Activated T-helper 2 cell treated with anti-CD3 and anti-CD28 coated beads, Interferon-gamma antibody, Interleukin-2, Interleukin-4, amounts not matched to agents 10 μg/mL and 5 μg/mL and 100 μg/mL, durations not matched to agents 14 hours and 24 hours and 36 hours (primary cell): ENCODE data around the gene PLTP. TPM values are rescaled to one million over a fixed set of nuclear protein-coding genes. Genes with fewer than 3 reads are reported as not detected.

Experiments
- DNase-seq: peaks from one replicate; pipeline ENCODE4 v3.0.0; 2021; ENCODE audit warnings: low spot score
- H3K27ac Mint-ChIP-seq: one replicate; pipeline ENCODE4 v1.8.0; 2021; ENCODE audit warnings: mixed read lengths
- H3K27me3 Mint-ChIP-seq: one replicate; pipeline ENCODE4 v1.8.0; 2021; ENCODE audit warnings: low read depth, mixed read lengths
- H3K36me3 Mint-ChIP-seq: one replicate; pipeline ENCODE4 v1.8.0; 2021; ENCODE audit warnings: low read depth, mixed read lengths
- H3K4me1 Mint-ChIP-seq: one replicate; pipeline ENCODE4 v1.8.0; 2021; ENCODE audit warnings: low read depth, mixed read lengths
- H3K4me3 Mint-ChIP-seq: one replicate; pipeline ENCODE4 v1.8.0; 2021; ENCODE audit warnings: low read depth, mild to moderate bottlenecking, moderate library complexity, mixed read lengths
- H3K9me3 Mint-ChIP-seq: one replicate; pipeline ENCODE4 v1.8.0; 2021; ENCODE audit warnings: mixed read lengths
- intact Hi-C: fragments of 100-400 bp; cut with micrococcal nuclease; formaldehyde crosslinking; loops from one replicate; pipeline ENCODE4 v1.15.1; 2023
- total RNA-seq: library from RNA; stranded (reverse); gene quantifications from 2 replicates; pipeline ENCODE4 v1.2.3, GENCODE V29; 2022

The PLTP gene
- total RNA-seq, 1 donor from 2014 or later, result 5.5 TPM

DNA sequence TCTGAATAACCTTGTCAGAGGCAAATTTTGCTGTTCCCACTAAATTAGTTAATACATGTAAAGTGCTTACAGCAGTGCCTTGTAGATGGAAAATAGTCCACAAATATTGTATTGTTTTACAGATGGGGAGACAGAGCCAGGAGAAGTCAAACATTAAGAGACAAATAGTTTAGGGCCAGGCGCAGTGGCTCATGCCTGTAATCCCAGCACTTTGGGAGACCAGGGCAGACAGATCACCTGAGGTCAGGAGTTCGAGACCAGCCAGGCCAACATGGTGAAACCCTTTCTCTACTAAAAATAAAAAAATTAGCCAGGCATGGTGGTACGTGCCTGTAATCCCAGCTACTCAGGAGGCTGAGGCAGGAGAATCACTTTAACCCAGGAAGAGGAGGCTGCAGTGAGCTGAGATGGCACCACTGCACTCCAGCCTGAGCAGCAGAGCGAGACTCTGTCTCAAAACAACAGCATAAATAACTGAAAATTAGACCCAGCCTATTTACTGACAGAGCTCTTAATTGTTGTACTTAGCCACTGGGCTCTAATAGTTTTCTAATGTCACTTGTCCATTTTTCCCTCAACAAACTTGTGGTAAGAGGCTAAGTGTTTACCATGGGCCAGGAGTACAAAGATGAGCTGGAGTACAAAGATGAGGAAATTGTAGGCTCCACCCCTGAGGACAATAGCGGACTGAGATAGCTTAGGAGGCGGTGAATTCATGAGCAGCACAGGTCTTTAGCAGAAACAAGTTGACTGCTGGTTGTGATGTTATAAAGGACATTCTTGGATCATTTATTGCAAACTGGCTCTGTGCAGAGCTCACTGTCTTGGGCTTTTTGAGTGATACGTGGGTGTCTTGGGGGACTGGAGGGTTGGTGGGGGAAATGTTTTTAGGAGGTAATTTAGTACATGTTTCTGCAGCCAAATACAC lies 48.1 kb downstream of the PLTP start:
- Mint-ChIP-seq H3K36me3 (peaks cover 18% of the 10 kb centered on the region), H3K4me1 (peaks cover 10% of the 10 kb centered on the region), H3K4me3 (no peak overlapping the region), H3K9me3 (no peaks in the 10 kb centered on the region), H3K27me3 (no peaks in the 10 kb centered on the region), H3K27ac (no peak overlapping the region)
- intact Hi-C loops, result no loop called here
- no peak for DNase-seq

DNA sequence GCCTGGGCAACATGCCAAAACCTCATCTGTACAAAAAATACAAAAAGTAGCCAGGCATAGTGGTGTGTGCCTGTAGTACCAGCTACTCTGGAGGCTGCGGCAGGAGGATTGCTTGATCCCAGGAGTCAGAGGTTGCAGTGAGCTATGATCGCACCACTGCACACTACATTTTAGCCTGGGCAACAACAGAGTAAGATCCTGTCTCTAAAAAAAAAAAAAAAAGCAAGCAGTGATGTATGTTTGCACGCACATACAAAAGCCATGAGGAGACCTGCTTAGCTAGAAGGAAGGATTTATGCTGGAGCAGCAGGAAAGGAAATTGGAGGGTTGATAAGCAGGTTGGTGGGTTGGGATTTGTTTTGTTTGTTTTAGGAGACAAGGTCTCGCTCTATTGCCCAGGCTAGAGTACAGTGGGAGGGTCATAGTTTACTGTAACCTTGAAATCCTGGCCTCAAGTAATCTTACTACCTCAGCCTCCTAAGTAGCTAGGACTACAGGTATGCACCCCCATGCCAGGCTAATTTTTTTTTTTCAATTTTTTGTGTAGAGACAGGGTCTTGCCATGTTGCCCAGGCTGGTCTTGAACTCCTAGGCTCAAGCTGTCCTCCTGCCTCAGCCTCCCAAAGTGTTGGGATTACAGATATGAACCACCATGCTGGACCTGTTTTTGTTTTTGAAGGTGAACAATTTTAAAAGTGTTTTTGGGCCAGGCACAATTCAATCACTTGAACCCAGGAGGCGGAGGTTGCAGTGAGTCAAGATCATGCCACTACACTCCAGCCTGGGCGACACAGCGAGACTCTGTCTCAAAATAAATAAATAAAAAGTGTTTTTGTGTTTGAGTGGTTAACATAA lies 50.5 kb downstream of the PLTP start:
- intact Hi-C loops, result no loop called here
- H3K36me3 Mint-ChIP-seq, result peaks cover 18% of the 10 kb centered on the region
- H3K4me1 Mint-ChIP-seq, result peaks cover 22% of the 10 kb centered on the region
- no peaks in the 10 kb centered on the region for H3K9me3 Mint-ChIP-seq
- no peak overlapping the region for H3K27ac Mint-ChIP-seq
- no peak overlapping the region for H3K4me3 Mint-ChIP-seq
- DNase-seq, result no peak
- no peaks in the 10 kb centered on the region for H3K27me3 Mint-ChIP-seq

DNA sequence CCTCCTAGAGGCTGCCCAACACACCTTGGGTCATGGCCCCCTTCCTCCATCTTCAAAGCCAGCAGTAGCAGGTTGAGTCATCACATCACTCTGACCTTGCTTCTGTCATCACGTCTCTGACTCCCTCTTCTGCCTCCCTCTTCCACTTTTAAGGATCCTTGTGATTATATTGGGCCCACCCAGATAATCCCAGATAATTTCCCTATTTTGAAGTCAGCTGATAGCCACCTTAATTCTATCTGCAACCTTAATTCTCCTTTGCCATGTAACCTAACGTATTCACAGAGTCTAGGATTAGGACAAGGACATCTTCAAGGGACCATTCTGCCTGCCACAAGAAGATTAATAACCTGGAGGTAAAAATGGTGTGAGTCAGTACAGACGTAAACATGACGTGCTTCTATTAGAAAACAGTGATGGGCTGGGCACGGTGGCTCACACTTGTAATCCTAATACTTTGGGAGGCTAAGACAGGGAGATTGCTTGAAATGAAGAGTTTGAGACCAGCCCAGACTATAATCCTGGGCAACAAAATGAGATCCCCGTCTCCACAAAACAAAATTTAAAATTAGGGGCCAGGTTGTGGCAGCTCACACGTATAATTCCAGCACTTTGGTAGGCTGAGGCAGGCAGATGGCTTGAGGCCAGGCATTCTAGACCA lies 51.3 kb downstream of the PLTP start:
- DNase-seq, result no peak
- H3K9me3 Mint-ChIP-seq, result no peaks in the 10 kb centered on the region
- H3K4me1 Mint-ChIP-seq, result peaks cover 27% of the 10 kb centered on the region
- no peaks in the 10 kb centered on the region for H3K27me3 Mint-ChIP-seq
- intact Hi-C loops, result no loop called here
- peaks cover 18% of the 10 kb centered on the region for H3K36me3 Mint-ChIP-seq
- H3K27ac Mint-ChIP-seq, result no peak overlapping the region
- H3K4me3 Mint-ChIP-seq, result no peak overlapping the region

DNA sequence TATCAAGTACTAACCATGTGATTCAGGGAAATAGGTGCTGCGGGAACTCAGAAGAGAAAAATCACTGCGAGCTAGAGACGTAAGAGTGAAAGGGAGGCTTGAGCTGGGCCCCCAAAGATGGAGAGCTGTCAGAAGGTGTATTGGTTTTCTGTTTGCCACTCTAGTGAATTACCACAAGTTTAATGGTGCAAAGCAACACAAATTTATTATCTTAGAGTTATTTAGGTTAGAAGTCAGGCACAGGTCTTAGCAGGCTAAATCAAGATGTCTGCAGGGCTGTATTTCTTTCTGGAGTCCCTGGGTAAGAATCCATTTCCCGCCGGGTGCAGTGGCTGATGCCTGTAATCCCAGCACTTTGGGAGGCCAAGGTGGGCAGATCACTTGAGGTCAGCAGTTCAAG lies 52.0 kb downstream of the PLTP start:
- intact Hi-C loops, result loop anchor here (5.0 kb wide), 1 partner anchor 48 kb away; the partner anchor contains the start of gene UBE2C
- Mint-ChIP-seq H3K9me3 (no peaks in the 10 kb centered on the region), H3K27me3 (no peaks in the 10 kb centered on the region), H3K27ac (no peak overlapping the region), H3K4me3 (no peak overlapping the region), H3K4me1 (peaks cover 28% of the 10 kb centered on the region), H3K36me3 (peaks cover 21% of the 10 kb centered on the region)
- DNase-seq, result no peak

DNA sequence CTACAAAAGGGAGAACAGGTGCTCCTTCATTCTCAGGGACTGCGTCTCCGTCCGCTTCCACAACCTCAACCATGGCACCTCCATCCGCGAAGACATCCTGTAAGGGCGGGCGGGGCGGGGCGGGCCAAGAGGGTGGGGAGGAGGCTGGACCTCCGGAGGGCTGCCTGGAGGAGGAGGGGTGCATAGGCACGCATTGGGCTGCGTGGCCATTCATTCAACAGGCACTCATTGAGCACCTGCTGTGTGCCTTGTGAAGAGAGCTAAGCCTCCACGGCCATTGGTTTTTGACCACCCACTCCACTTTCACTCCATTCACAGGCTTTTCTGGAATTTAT lies 54.1 kb downstream of the PLTP start:
- intact Hi-C loops, result loop anchor here (1.0 to 5.0 kb wide), 7 partner anchors 23 to 115 kb away; partner anchors contain the start of genes CTSA, NEURL2, PCIF1 and UBE2C
- DNase-seq, result no peak
- H3K4me3 Mint-ChIP-seq, result peak overlapping the region; percentile 97
- H3K27me3 Mint-ChIP-seq, result no peaks in the 10 kb centered on the region
- H3K36me3 Mint-ChIP-seq, result peaks cover 29% of the 10 kb centered on the region
- H3K27ac Mint-ChIP-seq, result peak overlapping the region; percentile 99
- peaks cover 30% of the 10 kb centered on the region for H3K4me1 Mint-ChIP-seq
- no peaks in the 10 kb centered on the region for H3K9me3 Mint-ChIP-seq

DNA sequence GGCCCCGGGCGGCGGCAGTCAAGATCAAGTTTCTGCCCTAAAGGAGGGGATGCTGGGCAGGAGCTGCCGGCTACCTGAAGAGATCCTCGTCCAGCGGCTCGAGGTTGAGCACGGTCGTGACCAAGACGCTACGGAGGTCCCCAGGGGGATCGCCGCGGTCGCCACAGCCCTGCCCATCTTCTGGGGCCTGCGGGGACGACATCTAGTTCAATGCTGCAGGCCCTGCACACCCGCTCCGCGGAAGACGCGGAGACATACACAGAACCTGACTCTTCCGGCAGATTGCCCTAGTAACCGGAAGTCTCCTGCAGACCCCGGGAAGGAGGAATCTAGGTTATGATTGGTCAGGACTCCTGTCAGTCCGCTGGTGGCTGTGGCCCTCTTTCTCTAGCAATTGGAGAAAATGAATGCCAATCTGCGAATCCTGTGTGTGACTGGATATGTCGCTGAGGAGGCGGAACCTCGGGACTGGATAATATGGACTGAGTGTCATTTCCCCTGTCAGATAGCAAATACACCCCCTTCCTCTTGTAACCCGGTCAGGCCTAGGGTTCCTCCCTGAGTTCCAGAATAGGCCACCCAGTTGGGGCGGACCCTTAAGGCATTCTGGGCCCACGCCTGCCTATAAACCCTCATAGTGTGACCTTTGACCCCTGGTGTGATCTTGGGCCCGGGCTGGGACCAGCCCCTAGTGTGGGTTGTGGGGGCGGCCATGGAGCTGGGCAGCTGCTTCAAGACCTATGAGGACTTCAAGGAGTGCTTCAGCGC lies 54.7 kb downstream of the PLTP start, which contains the start of the genes ACOT8 and ZSWIM3:
Gene ACOT8, minus strand, starts transcription at position 279 of the 768 bp plus-strand sequence. Its CDS starts 77 bp downstream, at position 202.
Gene ZSWIM3, plus strand, starts transcription at position 501 of the 768 bp plus-strand sequence. Its CDS starts 212 bp downstream, at position 713.
- DNase-seq, result peak; percentile 95
- peak within 1 kb of the TSS; percentile 97 for H3K4me3 Mint-ChIP-seq
- H3K27me3 Mint-ChIP-seq, result no peaks in the 10 kb centered on the region
- no peaks in the 10 kb centered on the region for H3K9me3 Mint-ChIP-seq
- peaks cover 30% of the 10 kb centered on the region for H3K4me1 Mint-ChIP-seq
- intact Hi-C loops, result loop anchor here (1.0 to 5.0 kb wide), 7 partner anchors 22 to 116 kb away; partner anchors contain the start of genes CTSA, NEURL2, PCIF1 and UBE2C
- peaks cover 31% of the 10 kb centered on the region for H3K36me3 Mint-ChIP-seq
- peak within 1 kb of the TSS; percentile 99 for H3K27ac Mint-ChIP-seq

DNA sequence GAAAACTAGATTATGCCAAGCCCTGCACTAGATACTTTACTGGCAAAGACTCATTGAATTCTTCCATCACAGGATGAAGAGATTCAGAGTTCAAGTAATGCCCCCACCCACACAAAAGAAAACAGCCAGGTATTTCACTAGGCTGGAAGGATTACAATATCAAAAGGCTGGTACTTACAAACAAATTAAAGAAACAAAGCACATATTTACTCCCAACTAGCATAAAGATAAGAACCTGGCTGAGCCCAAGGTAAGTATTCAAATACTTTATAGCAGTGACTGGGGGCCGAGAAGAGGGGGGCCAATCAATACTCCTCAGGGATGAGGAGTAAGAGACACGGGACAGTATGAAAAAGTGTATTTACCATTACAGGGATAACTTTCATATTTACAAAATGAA lies 58.5 kb downstream of the PLTP start:
- no peak for DNase-seq
- H3K27ac Mint-ChIP-seq, result no peak overlapping the region
- H3K4me3 Mint-ChIP-seq, result no peak overlapping the region
- peaks cover 43% of the 10 kb centered on the region for H3K36me3 Mint-ChIP-seq
- H3K9me3 Mint-ChIP-seq, result no peaks in the 10 kb centered on the region
- intact Hi-C loops, result no loop called here
- H3K4me1 Mint-ChIP-seq, result peaks cover 17% of the 10 kb centered on the region
- no peaks in the 10 kb centered on the region for H3K27me3 Mint-ChIP-seq

DNA sequence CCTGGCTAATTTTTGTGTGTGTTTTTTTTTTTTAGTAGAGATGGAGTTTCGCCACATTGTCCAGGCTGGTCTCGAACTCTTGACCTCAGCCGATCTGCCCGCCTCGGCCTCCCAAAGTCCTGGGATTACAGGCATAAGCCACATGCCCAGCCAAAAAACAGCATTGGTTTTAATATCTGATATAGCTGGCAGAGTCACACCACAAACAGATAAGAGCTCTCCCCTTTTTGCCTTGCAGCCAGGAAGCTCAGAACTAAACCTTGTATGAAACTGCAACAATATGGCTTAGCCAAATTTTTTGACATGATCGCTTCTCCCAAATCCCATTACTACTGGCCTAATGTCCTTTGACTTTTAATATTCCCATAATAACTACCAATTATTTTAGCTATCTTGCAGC lies 59.6 kb downstream of the PLTP start:
- Mint-ChIP-seq H3K27me3 (no peaks in the 10 kb centered on the region), H3K36me3 (peaks cover 49% of the 10 kb centered on the region), H3K27ac (no peak overlapping the region), H3K9me3 (no peaks in the 10 kb centered on the region), H3K4me1 (peaks cover 9% of the 10 kb centered on the region), H3K4me3 (no peak overlapping the region)
- intact Hi-C loops, result no loop called here
- DNase-seq, result no peak

DNA sequence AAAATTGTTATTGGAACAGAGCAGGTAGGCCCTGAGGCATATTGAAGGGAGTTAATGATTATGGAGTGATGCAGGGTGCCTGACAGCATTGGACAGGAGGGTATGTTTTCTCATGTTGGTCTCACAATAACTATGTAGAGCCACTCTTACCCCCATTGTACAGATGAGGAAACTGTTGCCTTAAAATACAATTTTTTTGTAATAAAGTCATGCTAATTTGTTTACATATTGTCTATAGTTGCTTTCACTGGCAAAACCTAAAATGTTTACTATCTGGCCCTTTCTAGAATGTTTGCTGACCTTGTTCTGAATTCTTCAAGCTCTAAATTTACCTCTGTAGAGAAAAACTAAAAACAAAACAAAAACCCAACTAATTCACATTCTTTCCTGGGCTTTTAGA lies 60.5 kb downstream of the PLTP start:
- Mint-ChIP-seq H3K36me3 (peaks cover 50% of the 10 kb centered on the region), H3K4me1 (peaks cover 8% of the 10 kb centered on the region), H3K9me3 (no peaks in the 10 kb centered on the region), H3K27ac (no peak overlapping the region), H3K4me3 (no peak overlapping the region), H3K27me3 (no peaks in the 10 kb centered on the region)
- DNase-seq, result no peak
- intact Hi-C loops, result no loop called here

DNA sequence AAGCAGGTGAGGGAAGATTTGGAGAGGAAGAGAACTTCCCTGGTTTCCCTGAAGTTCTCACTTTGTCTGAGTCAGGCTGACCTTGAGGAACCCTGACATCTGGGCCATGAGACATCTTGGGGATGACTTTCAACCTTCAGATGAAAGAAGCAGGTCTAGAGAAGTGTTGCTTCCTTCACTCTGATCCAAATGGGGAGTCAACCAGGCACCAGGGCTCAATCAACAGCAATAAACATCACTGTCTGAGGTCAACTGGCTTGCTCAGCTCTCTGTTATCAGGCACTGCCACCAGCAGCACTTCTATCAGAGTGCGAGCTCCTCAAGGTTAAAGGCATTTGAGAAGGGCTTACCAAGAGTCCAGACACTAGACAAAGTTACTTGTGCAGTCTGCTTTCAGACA lies 61.0 kb downstream of the PLTP start:
- no peak overlapping the region for H3K27ac Mint-ChIP-seq
- intact Hi-C loops, result no loop called here
- no peaks in the 10 kb centered on the region for H3K9me3 Mint-ChIP-seq
- H3K27me3 Mint-ChIP-seq, result no peaks in the 10 kb centered on the region
- H3K4me1 Mint-ChIP-seq, result peaks cover 5% of the 10 kb centered on the region
- DNase-seq, result no peak
- H3K4me3 Mint-ChIP-seq, result no peak overlapping the region
- peaks cover 55% of the 10 kb centered on the region for H3K36me3 Mint-ChIP-seq

DNA sequence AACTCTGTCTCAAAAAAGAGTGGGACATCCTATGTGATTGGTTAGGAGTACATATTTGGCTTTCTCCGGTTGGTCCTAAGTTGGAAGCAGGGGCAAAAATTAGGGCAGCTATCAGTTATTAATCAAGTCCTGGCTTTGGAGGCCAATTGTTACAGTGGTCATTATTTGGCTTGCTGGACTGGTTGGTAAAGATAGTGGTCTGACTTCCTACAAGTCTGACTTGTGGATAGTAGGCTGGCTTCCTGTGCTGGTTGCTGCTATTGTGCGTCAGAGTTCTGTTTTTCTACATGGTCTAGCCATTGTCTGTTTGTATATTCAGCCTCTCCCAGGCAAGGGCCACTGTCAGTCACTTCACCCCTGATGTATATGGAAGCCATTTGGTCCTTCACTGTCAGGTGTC lies 61.7 kb downstream of the PLTP start:
- Mint-ChIP-seq H3K4me1 (peaks cover 2% of the 10 kb centered on the region), H3K4me3 (no peak overlapping the region), H3K9me3 (no peaks in the 10 kb centered on the region), H3K36me3 (peaks cover 55% of the 10 kb centered on the region), H3K27me3 (no peaks in the 10 kb centered on the region), H3K27ac (no peak overlapping the region)
- DNase-seq, result no peak
- intact Hi-C loops, result no loop called here
